Adipose tissue (tissue), 3 donors: ENCODE results near the gene ARL8B. TPM values are rescaled to one million over a fixed set of nuclear protein-coding genes. Genes with fewer than 3 reads are reported as not detected.

Experiments
- H3K27ac ChIP-seq: one replicate; pipeline ENCODE4 v1.5.1; 2013; ENCODE audit warnings: low read depth, low read length
- WGBS, 3 donors: extraction: QIAGEN DNeasy Blood & Tissue Kit; methylation state at CpG; one replicate each; pipeline ENCODE4 v1.1.7; 2013; 5-methylcytosine and 5-hydroxymethylcytosine counted together
- polyA plus RNA-seq, 3 donors: library from polyadenylated mRNA; stranded (reverse); fragments of 200-250 nt; gene quantifications; one replicate each; pipeline ENCODE4 v1.2.3, GENCODE V29; 2013
- donor health status: healthy with polysubstance abuse.
- donor health status: Bipolar disorder and iron deficiency.
- donor health status: healthy.

ARL8B gene
- polyA plus RNA-seq, 3 donors: 19.3 to 43.9 (median 36.9) TPM

DNA sequence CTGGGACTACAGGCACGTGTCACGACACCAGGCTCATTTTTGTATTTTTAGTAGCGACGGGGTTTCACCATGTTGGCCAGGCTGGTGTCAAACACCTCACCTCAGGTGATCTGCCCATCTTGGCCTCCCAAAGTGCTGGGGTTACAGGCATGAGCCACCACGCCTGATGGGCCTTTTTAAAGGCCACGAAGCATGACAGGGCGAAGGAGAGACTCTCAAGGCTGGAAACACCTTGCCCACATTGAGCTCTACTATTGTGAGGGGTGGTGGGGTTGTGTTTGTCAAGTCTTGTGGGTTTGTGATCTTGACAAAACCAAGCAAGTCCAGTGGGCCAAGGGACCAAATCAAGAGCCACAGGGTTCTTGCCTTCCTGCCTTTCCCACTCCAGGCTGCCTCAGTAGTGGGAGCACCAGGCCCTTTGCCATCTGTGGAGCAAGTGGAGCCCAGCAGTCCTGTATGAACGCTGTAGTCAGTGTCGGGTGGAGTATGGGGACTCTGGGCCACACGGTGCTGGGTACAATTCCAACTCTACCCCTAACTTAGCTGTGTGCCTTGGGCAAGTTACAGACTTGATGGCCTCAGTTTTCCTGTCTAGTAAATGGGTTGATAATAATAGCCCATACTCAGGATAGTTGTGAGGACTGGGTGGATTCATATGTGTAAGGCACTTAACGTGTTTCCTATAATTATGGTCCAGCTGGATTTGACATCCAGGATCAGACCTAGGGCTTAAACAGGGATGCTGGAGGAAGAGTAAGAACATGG, 98.8 kb downstream of the ARL8B start:
- 83 to 85% (median 84%) methylated on average over 11 of the region's 11 CpGs for WGBS, 3 donors
- no peak overlapping the region for H3K27ac ChIP-seq

DNA sequence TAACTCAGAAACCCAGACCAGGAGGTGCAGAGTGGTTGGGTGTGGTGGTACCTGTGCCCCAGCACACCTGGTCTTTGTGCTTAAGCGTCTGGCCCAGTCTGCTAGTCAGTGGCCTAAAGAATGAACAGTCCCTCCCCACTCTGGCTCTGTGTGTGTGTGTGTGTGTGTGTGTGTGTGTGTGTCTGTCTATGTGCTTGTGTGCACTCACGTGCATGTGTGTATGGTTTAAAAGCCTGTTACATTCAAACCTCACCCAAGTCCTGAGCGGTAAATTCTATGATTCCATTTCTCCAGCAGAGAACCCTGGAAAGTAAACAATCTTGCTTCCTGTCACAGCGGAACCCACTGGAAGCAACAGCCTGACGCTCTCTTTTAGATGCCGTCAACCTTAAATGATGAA, 99.6 kb downstream of the ARL8B start:
- 48 to 56% (median 50%) methylated on average over 6 of the region's 6 CpGs for WGBS, 3 donors
- no peak overlapping the region for H3K27ac ChIP-seq

DNA sequence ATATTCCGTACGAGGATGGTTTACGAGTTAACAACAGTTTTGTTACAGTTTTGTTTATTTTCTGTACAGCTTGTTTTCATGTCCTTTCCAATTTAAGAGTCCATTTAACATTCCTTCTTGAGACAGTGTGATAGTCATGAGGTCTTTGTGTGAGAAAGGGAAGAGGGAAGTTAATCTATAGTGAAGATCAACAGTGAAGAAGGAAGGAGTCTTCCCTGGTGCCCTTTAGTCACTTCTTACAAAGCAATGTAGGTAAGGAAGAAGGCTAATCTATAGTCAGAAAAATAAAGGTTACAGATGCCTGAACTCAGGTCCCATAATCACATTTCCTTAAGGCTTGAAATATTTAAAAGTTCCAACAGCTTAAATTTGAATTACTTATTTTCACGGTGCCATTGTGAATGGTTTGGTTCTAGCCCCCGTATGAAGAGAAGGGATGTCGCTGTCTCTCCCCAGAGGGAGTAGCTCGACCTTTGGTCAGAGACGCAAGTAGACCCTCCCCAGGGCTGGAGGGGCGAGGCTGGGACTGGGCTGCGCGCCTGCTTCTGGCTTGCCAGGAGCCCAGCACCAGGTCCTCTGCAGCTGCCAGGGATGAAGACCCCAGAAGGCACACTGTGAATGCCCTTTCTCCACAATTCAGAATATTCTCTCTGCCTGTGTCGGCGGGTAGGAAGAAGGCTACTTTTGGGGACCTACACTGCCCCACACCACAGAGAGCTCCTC, 100.4 kb downstream of the ARL8B start:
- WGBS, 3 donors: 86 to 89% (median 87%) methylated on average over 13 of the region's 13 CpGs

DNA sequence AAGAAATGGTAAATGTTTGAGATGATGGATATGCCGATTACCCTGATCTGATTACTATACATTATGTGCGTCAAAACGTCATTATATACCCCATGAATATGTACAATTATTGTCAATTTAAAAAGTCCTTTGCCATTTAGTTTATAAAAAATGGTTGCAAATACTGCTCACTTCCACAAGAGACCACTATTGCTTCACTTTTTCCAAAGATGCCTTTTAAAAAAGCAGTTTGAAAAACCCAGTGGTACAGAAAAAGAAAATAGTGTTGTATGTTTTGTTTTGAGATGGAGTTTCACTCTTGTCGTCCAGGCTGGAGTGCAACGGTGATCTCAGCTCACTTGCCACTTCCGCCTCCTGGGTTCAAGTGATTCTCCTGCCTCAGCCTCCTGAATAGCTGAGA, 104.7 kb downstream of the ARL8B start:
- WGBS, 3 donors: 41 to 45% (median 41%) methylated on average over 6 of the region's 6 CpGs
- no peak overlapping the region for H3K27ac ChIP-seq

More for the DNA sequence above, 100.4 kb downstream of the ARL8B start:
- H3K27ac ChIP-seq: no peak overlapping the region

DNA sequence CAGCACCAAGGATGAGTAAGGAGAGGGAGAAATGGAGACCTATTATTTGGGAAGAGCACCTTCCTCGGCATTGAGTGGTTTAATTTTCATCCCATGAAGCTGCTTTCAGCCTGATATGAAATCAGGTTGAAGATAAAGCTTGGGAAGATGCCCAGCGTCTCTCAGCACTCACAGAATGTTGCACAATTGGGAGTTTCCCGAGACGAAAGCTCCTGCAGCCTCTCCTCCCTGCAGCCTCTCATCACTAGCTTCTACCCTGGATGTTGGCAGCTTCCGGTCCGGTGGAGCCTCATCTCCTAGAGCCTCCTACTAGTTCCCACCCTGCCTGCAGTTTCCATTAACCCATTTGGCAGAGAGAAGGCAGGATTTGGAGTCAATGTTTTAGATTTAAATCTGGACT, 105.7 kb downstream of the ARL8B start:
- no peak overlapping the region for H3K27ac ChIP-seq
- 44 to 50% (median 46%) methylated on average over 6 of the region's 6 CpGs for WGBS, 3 donors

DNA sequence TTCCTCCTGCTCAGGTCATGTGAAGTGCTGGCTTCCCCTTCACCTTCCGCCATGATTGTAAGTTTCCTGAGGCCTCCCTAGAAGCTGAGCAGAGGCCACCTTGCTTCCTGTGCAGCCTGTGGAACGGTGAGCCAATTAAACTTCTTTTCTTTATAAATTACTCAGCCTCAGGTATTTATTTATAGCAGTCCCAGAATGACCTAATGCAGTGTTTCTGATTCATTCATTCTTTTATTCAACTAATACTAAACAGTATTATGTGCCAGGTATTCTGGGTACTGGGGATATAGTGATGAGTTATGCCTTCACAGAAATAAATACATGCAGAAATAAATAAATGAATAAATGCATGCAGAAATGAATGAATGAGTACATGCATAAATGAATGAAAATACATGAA, 107.3 kb downstream of the ARL8B start:
- H3K27ac ChIP-seq: no peak overlapping the region
- 53 to 78% (median 57%) methylated on average over 2 of the region's 2 CpGs for WGBS, 3 donors

Other genes starting within 250 kb of the ARL8B start
- 100 to 1,000 TPM in 1 of 3 donors, 10 to 100 TPM in 2; 39.0 to 138 (median 80.4) TPM for gene BHLHE40, start 142.9 kb upstream of the ARL8B start, polyA plus RNA-seq
- 10 to 100 TPM in 1 of 3 donors, 1 to 10 TPM in 2; 6.1 to 10.3 (median 8.7) TPM for gene EDEM1, start 65.4 kb downstream of the ARL8B start, polyA plus RNA-seq